ENCODE results near the gene LSM4.

DNA sequence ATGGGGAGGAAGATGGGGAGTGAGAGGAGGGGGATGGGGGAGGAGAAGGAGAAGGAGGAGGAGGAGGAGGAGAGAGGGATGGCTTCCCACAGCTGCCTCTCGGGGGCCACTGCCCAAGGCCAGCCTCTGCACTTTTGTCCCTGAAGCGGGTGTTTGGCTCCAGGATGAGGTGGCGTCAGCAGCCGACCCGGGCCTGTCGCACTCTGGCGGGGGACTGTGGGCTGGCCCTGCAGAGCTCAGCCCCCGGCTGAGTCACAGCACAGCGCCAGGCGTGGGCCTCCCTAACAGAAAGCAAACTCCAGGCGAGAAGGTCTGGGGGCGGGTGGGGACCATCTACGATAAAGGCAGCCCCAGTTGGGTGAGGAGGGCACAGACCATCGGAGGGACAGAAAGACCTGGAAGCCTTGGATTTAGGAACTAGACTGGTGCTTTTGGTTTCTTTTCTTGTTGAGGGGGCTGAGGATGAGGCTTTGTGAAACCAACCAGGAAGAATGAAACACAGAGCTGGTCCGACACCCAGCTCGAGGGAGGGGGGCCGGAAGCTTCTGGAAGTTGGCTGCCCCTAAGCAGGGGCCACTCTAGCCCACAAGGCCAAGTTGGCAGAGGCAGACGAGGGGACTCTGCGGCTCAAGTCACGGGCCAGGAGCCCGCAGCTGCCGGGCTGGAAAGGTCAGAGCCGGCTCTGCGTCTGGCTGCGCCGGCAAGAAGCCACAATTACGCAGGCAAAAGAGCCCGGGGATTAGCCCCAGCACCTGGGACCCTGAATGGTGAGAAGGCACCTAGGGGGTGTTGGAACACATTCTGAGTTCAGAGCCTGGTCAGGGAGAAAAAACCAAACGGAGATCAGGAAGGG is 18.2 kb downstream of the LSM4 start:
- no peak for TF ChIP-seq CTCF (IDR thresholded peaks at IDR 0.05)
- TF ChIP-seq POLR2A (IDR thresholded peaks at IDR 0.05) = peak; percentile 75

Measured in ovary (tissue), 3 donors.